LHCN-M2 (cell line): ENCODE measurements around the gene REC114. TPM values are rescaled to one million over a fixed set of nuclear protein-coding genes. Genes with fewer than 3 reads are reported as not detected.
"Not testable (repeated sequence)": the region's sequence is repeated elsewhere in the genome, so short reads cannot be mapped to it uniquely, and the experiment has no call there.

ENCODE experiments used
- DNase-seq: peaks from one replicate; pipeline ENCODE4 v3.0.0-alpha.2; 2012; ENCODE audit warnings: low read depth
- total RNA-seq: library from RNA; depleted of rRNA; stranded (reverse); fragments of >200 nt; gene quantifications from 2 replicates; pipeline ENCODE4 v1.2.3, GENCODE V29; 2014

Gene REC114
- total RNA-seq, 1 experiment from 2014 or later, result not detected

DNA sequence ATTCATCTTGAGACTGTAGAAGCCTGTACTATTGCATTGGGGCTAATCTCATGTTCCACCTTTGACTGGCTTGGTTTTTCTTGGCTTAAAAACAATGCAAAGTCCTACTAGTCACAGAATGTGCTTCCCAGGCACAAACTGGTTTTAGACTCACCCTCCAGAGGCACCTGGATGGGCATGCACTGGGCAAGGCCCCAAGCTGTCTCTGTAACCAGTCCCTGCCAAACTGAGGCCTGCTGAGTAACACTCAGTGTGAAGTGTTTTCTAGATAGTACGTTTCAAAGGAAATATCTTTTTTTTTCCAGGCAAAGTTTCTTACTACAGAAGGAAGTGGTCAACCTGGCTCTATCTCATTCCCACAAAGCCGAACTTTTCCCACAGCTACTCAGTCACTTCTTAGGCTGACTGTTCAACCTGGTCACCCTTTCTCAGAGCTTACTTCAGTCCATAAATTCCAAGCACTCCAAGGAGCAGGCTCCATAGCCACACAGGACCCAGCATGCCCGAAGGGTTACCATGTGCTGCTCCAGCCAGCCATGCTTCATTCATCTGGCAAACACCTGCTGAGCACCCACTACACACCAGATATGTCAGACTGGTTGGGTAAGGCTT lies 132.8 kb downstream of the REC114 start:
- no peak for DNase-seq

DNA sequence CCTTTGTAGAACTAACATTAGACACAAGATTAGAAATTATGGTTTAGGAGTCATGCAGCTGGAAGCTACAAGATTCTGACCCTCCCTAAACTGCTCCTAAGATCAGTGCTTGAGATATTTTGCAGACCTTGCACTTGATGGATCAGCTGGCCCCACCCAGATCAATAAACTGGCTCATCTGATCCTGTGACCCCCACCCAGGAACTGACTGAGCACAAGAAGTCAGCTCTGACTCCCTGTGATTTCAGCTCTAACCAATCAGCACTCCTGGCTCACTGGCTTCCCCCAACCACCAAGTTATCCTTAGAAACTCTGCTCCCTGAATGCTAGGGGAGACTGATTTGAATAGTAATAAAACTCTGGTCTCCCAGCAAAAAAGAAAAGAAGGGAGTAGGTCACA lies 134.6 kb downstream of the REC114 start:
- not testable (repeated sequence) for DNase-seq

DNA sequence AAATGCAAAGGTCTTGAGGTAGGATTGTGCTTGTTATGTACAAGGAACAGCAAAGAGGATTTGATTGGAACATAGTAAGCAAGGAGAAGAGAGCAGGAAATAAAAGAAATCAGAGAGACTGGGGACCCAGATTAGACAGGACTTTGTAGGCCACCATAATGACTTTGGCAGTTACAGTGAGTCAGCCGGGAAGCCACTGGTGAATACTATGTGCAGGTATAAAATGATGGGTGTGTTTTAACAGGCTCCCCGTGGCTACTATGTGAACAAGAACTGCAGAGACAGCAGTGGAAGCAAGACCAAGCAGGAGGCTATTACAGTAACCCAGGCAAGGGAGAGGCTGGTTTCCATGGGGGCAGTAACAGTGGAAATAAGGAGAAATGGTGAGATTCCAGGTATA lies 135.1 kb downstream of the REC114 start:
- DNase-seq, result no peak

DNA sequence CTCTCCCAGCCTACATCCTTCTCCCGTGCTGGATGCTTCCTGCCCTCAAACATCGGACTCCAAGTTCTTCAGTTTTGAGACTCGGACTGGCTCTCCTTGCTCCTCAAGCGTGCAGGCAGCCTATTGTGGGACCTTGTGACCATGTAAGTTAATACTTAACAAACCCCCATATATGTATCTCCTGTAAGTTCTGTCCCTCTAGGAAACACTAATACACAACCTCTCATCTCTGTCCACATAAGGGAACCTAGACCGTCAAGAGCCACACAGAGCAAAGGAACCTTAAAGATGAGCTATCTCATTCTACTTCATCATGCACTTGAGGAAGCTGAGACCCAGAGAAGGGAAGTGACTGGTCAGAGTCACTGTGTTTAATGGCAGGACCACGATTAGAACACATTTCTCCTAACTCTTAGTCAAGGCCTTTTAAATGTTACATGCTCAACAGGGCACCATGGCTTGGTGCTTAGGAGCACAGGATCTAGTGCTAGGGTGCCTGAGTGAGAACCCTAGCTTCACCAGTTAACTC lies 140.0 kb downstream of the REC114 start:
- DNase-seq, result no peak

DNA sequence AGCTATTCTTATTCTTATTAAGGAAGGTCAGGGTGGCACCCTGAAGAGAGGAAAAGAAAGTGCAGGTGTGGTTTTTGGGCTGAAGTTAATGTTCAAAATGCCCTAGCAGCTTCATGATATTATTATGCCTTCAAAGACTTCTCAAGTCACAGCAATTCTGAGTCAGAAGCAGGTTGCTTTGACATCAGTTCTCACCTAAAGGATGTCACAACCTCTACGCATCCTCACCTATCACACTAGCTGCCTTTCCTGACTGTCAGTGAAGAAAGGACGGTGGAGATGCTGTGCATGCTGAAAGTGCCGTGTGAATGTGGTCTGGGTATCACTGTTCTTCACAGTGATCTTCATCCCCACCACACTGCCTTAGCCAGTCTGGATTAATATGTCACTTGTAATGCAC lies 140.6 kb downstream of the REC114 start:
- no peak for DNase-seq

DNA sequence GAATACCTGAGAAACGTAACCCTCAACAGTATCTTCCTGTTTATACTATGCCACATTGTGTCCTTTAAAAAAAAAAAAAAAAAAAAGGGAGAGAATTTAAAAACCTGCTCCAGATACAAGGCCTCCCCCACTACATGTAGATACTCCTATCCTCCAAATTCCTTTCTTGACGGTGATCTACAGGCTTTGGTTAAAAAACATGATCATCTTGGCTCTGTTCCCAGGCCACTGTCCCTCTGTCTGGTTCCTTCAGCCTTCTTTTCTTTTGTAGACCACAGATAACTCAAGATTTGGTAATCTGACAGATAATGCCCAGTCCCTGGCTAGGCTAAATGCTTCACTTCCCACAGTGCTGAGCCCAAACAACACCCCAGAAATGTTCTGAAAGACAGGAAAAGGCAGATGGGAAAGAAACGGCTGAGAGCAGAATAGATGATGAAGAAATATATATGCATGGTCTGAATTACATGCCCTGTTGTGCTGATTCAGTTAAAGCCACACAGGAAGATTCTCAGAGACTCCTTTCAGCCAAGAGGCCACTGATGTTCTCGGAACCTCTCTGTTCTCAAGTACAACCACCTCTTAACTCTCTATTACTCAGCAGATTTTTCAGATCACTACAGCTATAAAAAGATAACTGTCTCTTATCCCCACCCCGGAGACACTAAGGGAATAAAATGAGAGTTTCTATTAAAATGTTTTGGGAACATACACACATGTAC lies 141.9 kb downstream of the REC114 start:
- no peak for DNase-seq

DNA sequence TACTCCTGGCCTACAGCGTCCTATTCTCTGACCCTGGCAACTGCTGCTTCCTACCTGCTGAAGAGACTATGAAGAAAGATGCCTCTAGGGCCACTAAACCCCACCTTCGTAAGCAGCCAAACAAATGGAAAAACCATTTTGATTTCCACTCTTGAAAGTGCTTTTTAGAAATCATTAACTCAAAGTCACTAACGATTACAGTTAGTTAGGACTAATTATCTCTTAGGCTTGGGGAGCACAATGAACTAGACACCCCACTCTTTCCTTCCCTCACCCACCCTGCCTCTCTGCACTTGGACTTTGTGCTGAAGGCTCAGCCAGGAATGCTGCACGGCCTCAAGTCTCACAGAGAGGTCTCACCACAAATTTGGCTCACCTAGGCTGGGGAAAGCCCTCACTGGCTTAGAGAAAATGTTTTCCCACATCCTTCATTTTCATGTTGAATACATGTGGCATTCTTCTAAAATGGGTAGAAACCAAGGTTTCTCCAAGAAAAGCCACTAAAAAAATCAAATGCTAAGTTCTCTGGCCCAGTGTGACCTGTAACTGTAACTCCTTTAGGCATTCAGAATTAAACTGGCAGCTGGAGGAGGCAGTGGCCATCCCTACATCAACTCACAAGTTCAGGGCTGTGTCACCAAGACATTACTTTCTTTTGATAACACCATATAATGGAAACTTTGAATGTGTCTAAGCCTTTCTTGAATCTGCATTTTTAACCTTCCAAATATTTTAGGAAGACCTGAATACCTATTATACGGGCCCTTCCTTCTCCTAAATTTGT lies 143.1 kb downstream of the REC114 start:
- DNase-seq, result no peak

DNA sequence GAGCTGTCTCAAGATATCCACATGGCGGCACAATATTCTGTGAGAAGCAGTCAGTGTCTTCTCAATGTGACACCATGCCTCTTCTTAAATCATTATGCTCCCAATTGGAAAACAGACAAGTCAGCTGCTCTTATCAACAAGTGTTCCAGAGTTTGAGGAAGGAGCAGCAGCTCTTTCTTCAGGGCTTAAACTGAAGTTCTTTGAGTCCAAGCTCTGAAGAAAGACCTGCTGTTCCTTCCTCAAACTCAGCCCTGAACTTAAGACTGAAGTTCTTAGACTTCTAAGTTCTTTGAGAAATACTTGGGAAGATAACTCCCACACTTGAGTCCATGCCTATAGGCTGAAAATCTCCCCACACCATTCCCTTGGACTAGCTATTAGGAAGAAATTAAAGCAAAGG lies 146.8 kb downstream of the REC114 start:
- no peak for DNase-seq

DNA sequence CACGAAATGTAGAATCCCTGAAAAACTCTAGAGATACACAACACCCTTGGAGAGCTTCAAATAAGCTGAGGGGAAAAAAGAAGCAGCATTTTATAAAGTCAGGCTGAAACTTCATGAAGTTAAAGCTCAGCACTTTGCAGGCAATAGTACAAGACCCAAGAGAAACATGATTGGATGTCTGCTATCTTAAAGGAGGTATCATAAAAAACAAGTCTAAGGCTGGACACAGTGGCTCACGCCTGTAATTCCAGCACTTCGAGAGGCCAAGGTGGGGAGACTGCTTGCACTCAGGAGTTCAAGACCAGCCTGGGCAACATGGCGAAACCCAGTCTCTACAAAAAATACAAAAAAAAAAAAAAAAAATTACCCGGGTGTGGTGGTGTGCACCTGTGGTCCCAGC lies 147.3 kb downstream of the REC114 start:
- DNase-seq, result no peak

DNA sequence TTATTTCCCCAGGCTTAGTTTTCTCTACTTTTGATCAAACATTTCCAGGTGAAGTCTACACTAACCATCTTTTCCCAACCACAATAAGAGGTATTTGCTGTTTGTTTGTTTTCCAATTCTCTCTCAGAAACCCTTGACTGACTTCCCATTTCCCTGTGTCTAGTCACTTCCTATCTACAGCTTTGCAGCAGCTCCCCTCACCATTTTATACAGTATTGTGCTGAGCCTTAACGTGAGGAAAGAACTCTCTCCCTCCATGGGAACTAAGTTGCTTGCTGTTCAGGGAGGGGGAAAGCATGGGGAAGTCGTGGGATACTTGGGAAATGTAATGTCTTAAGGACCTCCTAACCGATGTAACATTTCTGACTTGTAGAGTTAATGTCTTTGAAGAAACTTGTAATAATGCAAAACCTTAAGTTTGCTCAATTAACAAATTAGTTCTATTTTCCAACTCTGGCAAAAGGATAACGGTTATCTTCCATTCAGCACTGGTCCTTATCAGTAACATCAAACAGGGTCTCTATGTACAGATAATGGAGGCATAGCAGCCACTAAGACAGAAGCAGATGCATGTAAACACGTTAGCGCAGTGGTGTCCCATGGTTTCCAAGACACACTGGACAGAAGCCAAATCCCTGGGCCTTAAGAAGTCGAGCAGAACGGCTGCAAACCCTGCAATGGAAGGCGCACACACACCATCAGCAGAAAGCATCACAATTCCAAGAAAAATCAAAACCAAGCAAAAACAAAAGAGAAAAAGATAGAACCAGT lies 150.5 kb downstream of the REC114 start:
- no peak for DNase-seq

DNA sequence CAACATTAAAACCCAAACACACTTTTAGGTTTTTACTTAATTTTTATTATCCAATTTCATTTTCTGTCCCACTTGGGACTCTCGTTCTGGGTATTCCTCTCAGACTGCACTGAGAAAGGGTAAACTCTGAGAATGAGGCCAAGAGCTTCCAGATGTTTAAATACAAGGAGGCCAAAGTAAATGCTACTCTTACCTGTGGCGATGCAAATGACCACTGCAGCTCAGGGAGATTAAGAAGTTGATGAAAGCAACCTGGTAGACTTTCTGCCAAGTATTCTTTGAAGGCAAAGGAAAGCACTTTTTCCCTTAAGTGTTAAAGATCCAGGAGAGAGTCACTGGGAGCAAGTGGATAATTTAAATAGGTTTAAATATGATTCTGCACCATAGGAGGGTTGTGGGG lies 151.1 kb downstream of the REC114 start:
- DNase-seq, result no peak

DNA sequence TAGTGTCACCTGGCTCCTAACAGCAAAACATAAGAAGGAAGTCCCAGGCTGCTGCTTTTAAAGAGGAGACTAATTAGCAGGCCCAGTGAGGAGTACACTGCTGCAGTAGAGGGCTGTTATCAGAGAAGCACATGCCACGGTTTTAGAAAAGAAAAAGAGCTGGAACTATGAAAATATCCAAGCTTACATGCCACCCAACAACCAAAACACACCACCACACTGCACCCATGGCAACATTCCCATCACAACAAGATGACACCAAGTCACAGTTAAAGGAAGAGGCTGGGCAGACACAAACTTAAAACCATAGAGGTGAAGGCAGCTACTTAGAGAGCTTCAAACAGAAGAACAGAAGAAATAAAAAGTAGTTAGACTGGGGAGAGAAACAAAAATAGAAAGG lies 153.2 kb downstream of the REC114 start:
- no peak for DNase-seq

DNA sequence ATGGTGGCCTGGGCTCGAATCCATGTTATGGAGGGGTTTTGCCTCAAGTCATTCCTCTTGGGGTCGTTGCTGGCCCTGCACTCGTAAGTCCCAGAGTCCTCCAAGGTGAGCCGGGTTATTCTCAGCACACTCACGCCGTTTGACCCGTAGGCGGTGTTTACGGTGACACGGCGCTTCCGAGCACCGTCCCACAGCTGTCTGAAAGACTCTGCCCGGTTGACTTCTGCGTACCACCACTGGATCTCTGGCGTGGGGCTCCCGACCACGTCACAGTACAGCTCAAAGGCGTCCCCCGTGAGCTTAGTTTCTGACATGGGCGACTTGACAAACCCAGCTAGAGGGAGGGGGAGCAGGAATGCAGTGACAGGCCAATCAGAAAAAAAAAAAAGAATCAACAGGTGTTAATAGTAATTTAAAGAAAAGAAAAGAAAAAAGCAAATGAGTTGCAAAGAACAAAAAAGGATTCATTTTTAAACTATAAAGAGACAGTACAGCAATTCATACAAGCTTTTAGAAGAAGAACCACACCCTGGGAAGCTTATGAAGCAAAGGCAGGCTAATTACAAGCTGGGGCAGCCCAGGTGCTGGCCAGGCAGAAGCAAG lies 154.2 kb downstream of the REC114 start:
- no peak for DNase-seq

DNA sequence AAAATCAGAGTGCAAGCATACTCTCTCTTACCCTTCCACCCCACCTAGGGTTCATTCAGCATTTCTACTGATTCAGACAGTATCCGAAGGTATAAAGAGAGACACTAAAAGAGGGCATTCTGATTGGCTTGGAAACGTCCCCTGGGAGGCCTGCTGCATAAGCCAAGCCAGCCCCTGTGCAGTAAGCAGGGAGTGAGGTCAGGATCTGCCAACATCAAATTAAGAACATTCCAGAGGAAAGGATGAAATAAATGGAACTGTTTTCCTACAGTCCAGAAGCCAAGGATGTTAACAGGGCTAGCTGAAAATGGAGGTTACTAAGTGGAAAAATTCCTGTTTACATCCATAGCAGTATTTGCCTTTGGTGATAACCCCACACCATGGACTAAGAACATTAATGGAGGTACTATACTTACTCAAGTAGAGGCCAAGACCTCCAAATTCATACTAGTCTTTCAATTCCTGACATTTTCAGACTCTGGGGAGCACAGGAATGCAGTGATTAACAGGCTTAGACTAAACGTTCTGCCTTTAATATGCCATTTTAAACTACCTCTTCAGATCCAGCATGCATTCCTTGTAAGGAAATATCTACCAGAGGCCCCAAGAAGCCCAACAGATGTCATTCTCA lies 155.7 kb downstream of the REC114 start:
- peak; percentile 25 for DNase-seq

DNA sequence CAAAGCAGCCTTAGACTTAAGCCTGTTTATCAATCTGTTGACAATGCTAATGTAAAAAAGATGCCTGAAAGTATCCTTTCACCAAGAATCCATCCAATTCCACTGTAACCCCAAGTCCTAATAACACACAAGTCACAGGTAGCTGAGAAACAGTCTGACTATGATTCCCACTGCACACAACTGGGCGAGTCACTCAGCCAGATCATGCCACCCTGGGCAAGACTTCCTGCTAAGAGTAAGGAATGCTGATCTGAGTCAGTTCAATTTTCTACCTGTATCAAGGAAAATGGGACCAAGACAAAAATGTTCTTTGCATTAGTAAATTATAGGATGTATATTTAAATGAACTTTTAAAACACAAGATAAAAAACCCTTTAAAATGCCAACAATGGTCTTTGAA lies 157.0 kb downstream of the REC114 start:
- DNase-seq, result peak; percentile 60

DNA sequence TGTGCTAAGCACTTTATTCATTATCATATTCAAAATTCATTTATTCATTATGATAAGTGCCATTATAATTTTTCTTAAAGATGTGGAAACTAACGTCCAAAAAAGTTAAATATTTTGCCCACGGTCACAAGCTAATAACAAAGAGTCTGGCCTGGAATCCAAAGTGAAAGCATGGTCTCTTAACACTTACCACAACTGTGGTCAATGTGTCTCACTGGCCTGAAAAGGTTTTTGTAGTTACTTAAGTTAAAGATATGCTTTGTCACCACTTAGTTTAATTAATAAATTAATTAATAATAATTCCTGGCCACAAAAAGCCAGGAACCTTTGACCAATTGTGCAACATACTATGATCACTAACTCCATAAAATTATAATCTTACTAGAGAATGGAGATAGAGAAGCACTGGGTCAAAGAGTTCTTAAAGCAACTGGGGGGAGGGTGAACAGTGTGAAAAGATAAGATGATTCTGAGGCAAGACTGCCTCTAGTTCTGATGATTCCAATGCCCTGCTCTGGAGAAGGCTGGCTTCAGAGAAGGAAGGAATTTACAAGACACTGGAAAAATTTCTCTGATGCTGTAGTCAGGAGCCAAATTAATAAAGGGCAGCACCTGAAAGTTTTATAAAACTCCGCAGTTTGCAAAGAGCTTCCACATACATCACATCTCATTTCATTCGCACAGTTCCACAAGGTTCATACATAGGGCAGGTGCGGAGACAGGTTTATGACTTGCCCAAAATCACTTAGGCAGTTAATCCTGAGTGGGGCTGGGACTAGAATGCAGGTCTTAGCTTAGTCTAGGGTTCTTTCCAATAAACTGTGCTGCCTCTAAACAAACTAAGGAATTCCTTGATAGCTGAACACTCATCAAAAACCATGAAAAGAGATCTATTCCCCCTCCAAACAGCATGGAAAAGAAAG lies 157.7 kb downstream of the REC114 start:
- no peak for DNase-seq

DNA sequence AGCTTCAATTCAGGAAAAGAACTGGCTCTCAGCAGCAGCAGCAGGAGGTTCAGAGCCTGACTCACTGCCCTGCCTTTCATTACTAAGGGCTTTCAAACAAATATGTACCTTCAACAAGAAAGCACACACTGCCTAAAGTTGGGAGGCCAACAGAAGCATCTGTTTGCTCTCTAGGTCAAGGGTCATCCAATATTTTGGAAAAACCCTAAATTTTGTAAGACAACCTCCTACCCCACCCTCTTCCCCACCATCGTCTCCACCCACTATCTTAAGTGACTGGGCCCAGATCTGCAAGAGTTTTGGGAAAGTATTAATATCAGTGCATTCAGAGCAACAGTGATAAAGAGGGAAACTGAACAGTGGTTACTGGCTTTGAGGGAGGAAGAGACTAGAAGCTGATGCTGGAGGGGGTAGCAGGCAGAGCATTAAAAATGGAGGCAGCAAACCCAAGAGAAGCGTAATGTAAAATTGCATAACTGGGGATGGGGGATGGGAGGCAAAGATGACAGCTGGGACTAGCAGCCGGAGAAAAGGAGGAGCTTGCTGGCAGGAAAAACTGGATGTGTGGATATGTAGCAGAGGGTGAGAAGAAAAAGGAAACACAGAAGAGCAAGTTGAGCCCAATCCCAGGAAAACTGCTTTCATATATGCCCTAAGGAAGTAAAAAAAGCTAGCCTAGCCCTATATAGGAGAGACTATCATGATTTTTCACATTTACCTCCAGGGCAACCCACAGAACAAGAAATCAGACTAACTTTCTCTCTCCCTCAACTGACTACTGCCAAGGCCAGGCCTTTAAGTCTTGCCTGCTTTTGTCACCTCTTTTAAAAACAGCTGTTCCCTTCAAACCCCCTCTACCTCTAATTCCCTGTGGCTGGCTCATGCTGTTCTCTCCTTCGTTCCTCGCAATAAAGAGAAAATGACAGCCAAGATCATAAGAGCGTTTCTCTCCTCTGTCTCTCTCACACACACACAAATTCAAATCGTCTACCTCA lies 158.8 kb downstream of the REC114 start:
- DNase-seq, result peak; percentile 88

DNA sequence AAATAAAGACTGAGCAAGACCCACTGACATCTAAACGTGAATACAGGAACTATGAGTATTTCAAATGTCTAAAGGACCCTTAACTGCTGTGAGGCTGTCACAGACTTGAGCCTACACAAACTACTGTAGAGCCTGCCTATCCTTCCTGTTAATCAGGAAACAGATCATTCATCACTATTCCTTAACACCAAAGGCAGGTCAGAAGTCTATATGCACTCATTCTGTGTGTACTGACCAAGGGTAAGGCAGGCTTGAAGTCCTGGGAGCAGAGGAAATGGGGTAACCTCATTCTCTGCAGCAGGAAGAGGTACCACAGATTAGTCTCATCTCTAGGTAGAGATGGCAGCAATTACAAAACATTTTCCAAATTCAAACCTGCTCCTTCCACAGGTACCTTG lies 159.5 kb downstream of the REC114 start:
- no peak for DNase-seq
